HepG2 (cell line): ENCODE results near the gene FKBP8. TPM values are rescaled to one million over a fixed set of nuclear protein-coding genes. Genes with fewer than 3 reads are reported as not detected.

Source experiments
- ARNT ChIP-seq: fragments of 450-650 bp; IDR thresholded peaks from 2 replicates; pipeline ENCODE4 v1.6.1; 2017
- ERF ChIP-seq: IDR thresholded peaks from 2 replicates; pipeline ENCODE4 v1.6.1; 2018; ENCODE audit warnings: missing biosample characterization, missing genetic modification reagents
- FIP1L1 ChIP-seq: fragments of 200-400 bp; formaldehyde crosslinking; IDR thresholded peaks from 2 replicates; pipeline ENCODE4 v1.6.1; 2018; ENCODE audit warnings: low read depth, mild to moderate bottlenecking, low read length, moderate library complexity, borderline replicate concordance; ENCODE audit not compliant: insufficient read depth
- HNF4A ChIP-seq: sonication (generic); formaldehyde crosslinking; IDR thresholded peaks from 2 replicates; pipeline ENCODE4 v1.4.0; 2020; ENCODE audit warnings: missing genetic modification reagents
- HNF4G ChIP-seq, 2 experiments: sonication (generic) in 1 of 2; formaldehyde crosslinking in 1 of 2; IDR thresholded peaks; 2 replicates each; pipeline versions ENCODE4 v1.4.0 to v1.6.1; 2011 to 2020; ENCODE audit warnings: borderline replicate concordance in 2 of 2, low read depth in 2 of 2, mild to moderate bottlenecking in 2 of 2, low read length in 1 of 2, missing genetic modification reagents in 1 of 2, moderate library complexity in 1 of 2
- REL ChIP-seq: sonication (generic); formaldehyde crosslinking; conservative IDR thresholded peaks from 2 replicates; pipeline ENCODE4 v1.8.0; 2022; ENCODE audit warnings: mild to moderate bottlenecking, missing genetic modification reagents, moderate library complexity
- SALL2 ChIP-seq: sonication (generic); formaldehyde crosslinking; IDR thresholded peaks from 2 replicates; pipeline ENCODE4 v1.8.1; 2023; ENCODE audit warnings: mild to moderate bottlenecking, missing genetic modification reagents, inconsistent platforms
- TCF12 ChIP-seq, 2 experiments: fragments of 450-650 bp in 1 of 2; sonication (generic) in 1 of 2; formaldehyde crosslinking in 1 of 2; IDR thresholded peaks; 2 replicates each; pipeline versions ENCODE4 v1.6.1 to v1.8.0; 2017 to 2022; ENCODE audit warnings: antibody characterized with exemption in 1 of 2, mild to moderate bottlenecking in 1 of 2, missing genetic modification reagents in 1 of 2, moderate library complexity in 1 of 2
- TP53 ChIP-seq: sonication (generic); formaldehyde crosslinking; conservative IDR thresholded peaks from 2 replicates; pipeline ENCODE4 v1.4.0; 2020; ENCODE audit warnings: missing genetic modification reagents
- ZNF577 ChIP-seq: sonication (generic); formaldehyde crosslinking; IDR thresholded peaks from 2 replicates; pipeline ENCODE4 v1.4.0; 2020; ENCODE audit warnings: mild to moderate bottlenecking, low read depth, missing genetic modification reagents, borderline replicate concordance
- ZNF749 ChIP-seq: sonication (generic); formaldehyde crosslinking; IDR thresholded peaks from 2 replicates; pipeline ENCODE4 v1.8.0; 2022; ENCODE audit warnings: mild to moderate bottlenecking, missing genetic modification reagents, moderate library complexity, borderline replicate concordance
- ZNF784 ChIP-seq: sonication (generic); formaldehyde crosslinking; IDR thresholded peaks from 2 replicates; pipeline ENCODE4 v1.5.1; 2020; ENCODE audit warnings: missing genetic modification reagents, mild to moderate bottlenecking, borderline replicate concordance
- polyA plus RNA-seq, 8 experiments: library from polyadenylated mRNA; depleted of rRNA in 3 of 8; stranded (reverse) in 7 of 8; unstranded in 1 of 8; fragments of >200 nt; fragmentation: Illumina TruSeq in 4 of 8; extraction: Trizol in 4 of 8; gene quantifications; 2 replicates each; pipeline versions ENCODE4 v1.2.1 to v1.2.3, GENCODE V29; 2011 to 2016; ENCODE audit warnings: low read depth in 4 of 8, missing spikeins in 1 of 8, mixed read lengths in 1 of 8; ENCODE audit not compliant: insufficient read depth in 1 of 8
- total RNA-seq, 5 experiments: library from RNA; depleted of rRNA; stranded (reverse); fragments of >200 nt; fragmentation: Illumina TruSeq; extraction: Trizol; gene quantifications; 2 replicates each; pipeline ENCODE4 v1.2.3, GENCODE V29; 2016; ENCODE audit warnings: low read depth in 1 of 5
- TF ChIP-seq, protein P1 (sequence below): sonication (generic); formaldehyde crosslinking; conservative IDR thresholded peaks from 2 replicates; pipeline ENCODE4 v1.4.0; 2020; ENCODE audit warnings: mild to moderate bottlenecking, missing genetic modification reagents, moderate library complexity

Gene FKBP8
- total and polyA plus RNA-seq, 2 of the 13 experiments (the other 11 are each of a cell fraction or from before 2014, with no cell fraction given), result 81.7 to 93.9 TPM

DNA sequence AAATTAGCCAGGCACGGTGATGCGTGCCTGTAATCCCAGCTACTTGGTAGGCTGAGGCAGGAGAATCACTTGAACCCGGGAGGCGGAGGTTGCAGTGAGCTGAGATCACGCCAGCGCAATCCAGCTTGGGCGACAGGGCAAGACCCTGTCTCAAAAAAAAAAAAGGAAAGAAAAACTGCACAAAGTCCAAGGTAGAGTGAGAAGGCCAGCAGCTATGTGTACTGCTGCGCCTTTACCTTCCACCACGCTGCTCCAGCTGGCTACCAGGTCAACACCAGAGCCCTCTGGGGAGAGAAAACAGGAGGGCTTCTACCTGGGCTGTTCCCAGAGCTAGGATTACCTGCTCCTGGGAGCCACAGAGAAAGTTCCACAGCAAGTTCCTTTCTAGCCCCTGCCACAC is 24.7 kb downstream of the FKBP8 start (continued):
- TF ChIP-seq, protein P1, sequence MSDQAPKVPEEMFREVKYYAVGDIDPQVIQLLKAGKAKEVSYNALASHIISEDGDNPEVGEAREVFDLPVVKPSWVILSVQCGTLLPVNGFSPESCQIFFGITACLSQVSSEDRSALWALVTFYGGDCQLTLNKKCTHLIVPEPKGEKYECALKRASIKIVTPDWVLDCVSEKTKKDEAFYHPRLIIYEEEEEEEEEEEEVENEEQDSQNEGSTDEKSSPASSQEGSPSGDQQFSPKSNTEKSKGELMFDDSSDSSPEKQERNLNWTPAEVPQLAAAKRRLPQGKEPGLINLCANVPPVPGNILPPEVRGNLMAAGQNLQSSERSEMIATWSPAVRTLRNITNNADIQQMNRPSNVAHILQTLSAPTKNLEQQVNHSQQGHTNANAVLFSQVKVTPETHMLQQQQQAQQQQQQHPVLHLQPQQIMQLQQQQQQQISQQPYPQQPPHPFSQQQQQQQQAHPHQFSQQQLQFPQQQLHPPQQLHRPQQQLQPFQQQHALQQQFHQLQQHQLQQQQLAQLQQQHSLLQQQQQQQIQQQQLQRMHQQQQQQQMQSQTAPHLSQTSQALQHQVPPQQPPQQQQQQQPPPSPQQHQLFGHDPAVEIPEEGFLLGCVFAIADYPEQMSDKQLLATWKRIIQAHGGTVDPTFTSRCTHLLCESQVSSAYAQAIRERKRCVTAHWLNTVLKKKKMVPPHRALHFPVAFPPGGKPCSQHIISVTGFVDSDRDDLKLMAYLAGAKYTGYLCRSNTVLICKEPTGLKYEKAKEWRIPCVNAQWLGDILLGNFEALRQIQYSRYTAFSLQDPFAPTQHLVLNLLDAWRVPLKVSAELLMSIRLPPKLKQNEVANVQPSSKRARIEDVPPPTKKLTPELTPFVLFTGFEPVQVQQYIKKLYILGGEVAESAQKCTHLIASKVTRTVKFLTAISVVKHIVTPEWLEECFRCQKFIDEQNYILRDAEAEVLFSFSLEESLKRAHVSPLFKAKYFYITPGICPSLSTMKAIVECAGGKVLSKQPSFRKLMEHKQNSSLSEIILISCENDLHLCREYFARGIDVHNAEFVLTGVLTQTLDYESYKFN (CRISPR knock-in tag), result peak; percentile 86
- no peak for TF ChIP-seq TCF12 (IDR thresholded peaks at IDR 0.05)
- 0 out of 2 replicates have a peak, but pooled peaks have one; percentile 28 for TF ChIP-seq TCF12 (CRISPR knock-in tag; IDR thresholded peaks at IDR 0.05)
- no peak for TF ChIP-seq REL
- peak; percentile 74 for TF ChIP-seq HNF4G (IDR thresholded peaks at IDR 0.05; ENCODE audit: borderline replicate concordance, low read depth, low read length)
- TF ChIP-seq HNF4G (CRISPR knock-in tag; IDR thresholded peaks at IDR 0.05; ENCODE audit: borderline replicate concordance, low read depth), result peak; percentile 73; the same call in 1 of the 2 replicates
- peak; percentile 91 for TF ChIP-seq HNF4A (CRISPR knock-in tag)
- 0 out of 2 replicates have a peak, but pooled peaks have one; percentile 34 for TF ChIP-seq SALL2 (CRISPR knock-in tag)
- TF ChIP-seq ZNF577 (CRISPR knock-in tag), result no peak
- no peak for TF ChIP-seq ZNF749 (CRISPR knock-in tag)
- no peak for TF ChIP-seq ZNF784
- TF ChIP-seq ERF (CRISPR knock-in tag), result peak; percentile 48; the same call in 1 of the 2 replicates
- TF ChIP-seq FIP1L1, result no peak
- TF ChIP-seq TP53 (CRISPR knock-in tag), result 0 out of 2 replicates have a peak, but pooled peaks have one; percentile 29
- no peak for TF ChIP-seq ARNT
